Measurements from ENCODE around the gene ACO1. TPM values are rescaled to one million over a fixed set of nuclear protein-coding genes. Genes with fewer than 3 reads are reported as not detected.

Gene ACO1
- total RNA-seq, 3 donors from 2014 or later = 44.2 to 169 (median 47.1) TPM

- Histone ChIP-seq H3K27me3 (no peaks in the 10 kb centered on the region), H3K4me3 (no peak overlapping the region), H3K9me3 (peaks cover 0 to 9% of the 10 kb centered on the region in 2 donors), H3K4me1 (no peaks in the 10 kb centered on the region), H3K27ac (no peak overlapping the region), H3K36me3 (peaks cover 16% of the 10 kb centered on the region)
- no peak for DNase-seq (ENCODE audit: low spot score in 2 of 2)
- TF ChIP-seq POLR2A (IDR thresholded peaks at IDR 0.05) (no peak), CTCF (IDR thresholded peaks at IDR 0.05) (no peak)
- intact Hi-C loops (cut with DNase I; ENCODE audit: low total_unique reads) = no loop called here
Observed at GRCh38 chr9:32403567-32404260, 19.3 kb downstream of the ACO1 start.

DNA sequence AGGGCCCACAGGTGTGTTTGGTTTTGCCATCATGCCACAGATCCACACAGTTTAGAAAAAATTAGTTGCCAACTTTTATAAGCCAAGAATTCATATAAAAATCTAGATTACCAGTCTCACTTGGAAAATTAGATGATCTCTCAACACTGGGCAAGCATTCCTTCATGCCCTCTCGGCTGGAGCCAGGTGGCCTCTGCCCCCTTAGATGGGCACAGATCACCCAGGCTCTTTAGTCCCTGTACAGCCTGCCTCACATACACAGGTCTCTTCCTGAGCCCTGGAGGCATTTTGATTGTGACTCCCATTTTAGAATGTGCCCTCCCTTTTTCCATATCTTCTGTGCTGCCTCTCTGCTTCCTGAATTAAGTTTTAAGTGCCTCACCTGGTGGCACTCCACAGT, 20.0 kb downstream of the ACO1 start:
- no peaks in the 10 kb centered on the region for H3K27me3 ChIP-seq
- no peak overlapping the region for H3K4me3 ChIP-seq
- DNase-seq (ENCODE audit: low spot score in 2 of 2) = no peak
- H3K27ac ChIP-seq = no peak overlapping the region
- H3K36me3 ChIP-seq = peaks cover 17% of the 10 kb centered on the region
- no peak for TF ChIP-seq CTCF (IDR thresholded peaks at IDR 0.05)
- no peak for TF ChIP-seq POLR2A (IDR thresholded peaks at IDR 0.05)
- TF ChIP-seq POLR2AphosphoS5 (IDR thresholded peaks at IDR 0.05) = no peak
- intact Hi-C loops (cut with DNase I; ENCODE audit: low total_unique reads) = no loop called here
- H3K9me3 ChIP-seq = peaks cover 0 to 9% of the 10 kb centered on the region in 2 donors
- H3K4me1 ChIP-seq = no peaks in the 10 kb centered on the region

DNA sequence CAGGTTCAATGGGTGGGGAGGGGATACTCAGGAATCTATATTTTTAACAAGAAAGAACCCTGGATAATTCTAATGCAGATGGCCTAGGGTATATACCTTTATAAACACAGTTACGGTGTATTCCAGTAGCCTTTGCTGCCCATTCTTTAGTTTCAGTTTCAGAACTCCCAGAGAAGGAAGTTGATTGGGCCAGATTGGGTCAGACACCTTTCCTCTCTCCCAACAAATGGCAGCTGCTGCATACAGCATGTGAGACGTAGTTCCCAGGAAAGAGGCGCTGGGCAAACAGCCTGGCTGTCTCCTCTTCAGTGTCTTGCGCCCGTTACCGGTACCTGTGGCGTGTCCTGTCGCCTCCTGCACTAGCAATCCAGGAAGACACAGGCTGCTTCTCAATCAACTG, 20.4 kb downstream of the ACO1 start:
- Histone ChIP-seq H3K4me3 (no peak overlapping the region), H3K9me3 (peaks cover 0 to 9% of the 10 kb centered on the region in 2 donors), H3K36me3 (peaks cover 17% of the 10 kb centered on the region), H3K27me3 (no peaks in the 10 kb centered on the region), H3K4me1 (no peaks in the 10 kb centered on the region), H3K27ac (no peak overlapping the region)
- DNase-seq (ENCODE audit: low spot score in 2 of 2) = no peak
- TF ChIP-seq POLR2A (IDR thresholded peaks at IDR 0.05) (no peak), POLR2AphosphoS5 (IDR thresholded peaks at IDR 0.05) (no peak), CTCF (IDR thresholded peaks at IDR 0.05) (no peak)
- intact Hi-C loops (cut with DNase I; ENCODE audit: low total_unique reads) = no loop called here

DNA sequence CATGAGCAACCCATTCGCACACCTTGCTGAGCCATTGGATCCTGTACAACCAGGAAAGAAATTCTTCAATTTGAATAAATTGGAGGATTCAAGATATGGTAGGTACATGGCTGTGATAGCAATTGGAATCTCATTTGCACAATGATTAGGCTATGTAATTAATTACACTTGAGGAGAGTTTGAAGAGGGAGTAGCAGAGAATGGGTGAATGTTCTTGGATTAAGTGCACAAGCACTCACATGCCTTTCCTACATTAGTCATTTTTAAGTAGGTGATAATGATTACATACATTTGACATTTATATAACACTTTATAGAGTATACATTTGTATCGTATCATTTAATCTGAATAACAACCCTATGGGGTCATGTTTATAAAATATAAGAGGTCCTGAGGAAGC, 21.1 kb downstream of the ACO1 start:
- no peak overlapping the region for H3K27ac ChIP-seq
- H3K4me1 ChIP-seq = no peaks in the 10 kb centered on the region
- no peak overlapping the region for H3K4me3 ChIP-seq
- TF ChIP-seq POLR2AphosphoS5 (IDR thresholded peaks at IDR 0.05) = no peak
- H3K36me3 ChIP-seq = peaks cover 17% of the 10 kb centered on the region
- no peak for DNase-seq (ENCODE audit: low spot score in 2 of 2)
- no peaks in the 10 kb centered on the region for H3K27me3 ChIP-seq
- intact Hi-C loops (cut with DNase I; ENCODE audit: low total_unique reads) = no loop called here
- H3K9me3 ChIP-seq = peaks cover 0 to 9% of the 10 kb centered on the region in 2 donors

- DNase-seq (ENCODE audit: low spot score in 2 of 2) = no peak
Observed at GRCh38 chr9:32406046-32406445, 21.6 kb downstream of the ACO1 start.

DNA sequence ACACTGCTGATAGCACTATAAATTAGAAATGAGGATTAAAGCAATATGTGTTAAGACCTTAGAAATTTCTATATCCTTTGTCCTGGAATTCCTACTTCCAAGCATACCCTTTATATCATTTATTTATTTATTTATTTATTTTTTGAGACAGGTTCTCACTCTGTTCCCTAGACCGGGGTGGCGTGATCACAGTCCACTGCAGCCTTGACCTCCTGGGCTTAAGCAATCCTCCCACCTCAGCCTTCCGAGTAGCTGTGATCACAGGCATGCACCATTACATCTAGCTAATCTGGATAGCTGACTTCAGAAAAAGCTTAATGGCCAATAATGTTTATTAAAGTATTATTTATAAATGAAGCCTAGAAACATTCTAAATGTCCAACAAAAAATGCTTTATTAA, 27.3 kb downstream of the ACO1 start:
- H3K4me1 ChIP-seq = no peaks in the 10 kb centered on the region
- no peaks in the 10 kb centered on the region for H3K9me3 ChIP-seq
- intact Hi-C loops (cut with DNase I; ENCODE audit: low total_unique reads) = no loop called here
- TF ChIP-seq POLR2AphosphoS5 (IDR thresholded peaks at IDR 0.05) (no peak), POLR2A (IDR thresholded peaks at IDR 0.05) (no peak), CTCF (IDR thresholded peaks at IDR 0.05) (no peak)
- H3K36me3 ChIP-seq = peaks cover 17% of the 10 kb centered on the region
- DNase-seq (ENCODE audit: low spot score in 2 of 2) = no peak
- no peak overlapping the region for H3K27ac ChIP-seq
- H3K27me3 ChIP-seq = no peaks in the 10 kb centered on the region
- H3K4me3 ChIP-seq = no peak overlapping the region

More at GRCh38 chr9:32406046-32406445, 21.6 kb downstream of the ACO1 start:
- H3K4me1 ChIP-seq = no peaks in the 10 kb centered on the region
- no peak overlapping the region for H3K27ac ChIP-seq
- peaks cover 17% of the 10 kb centered on the region for H3K36me3 ChIP-seq
- peaks cover 0 to 9% of the 10 kb centered on the region in 2 donors for H3K9me3 ChIP-seq
- intact Hi-C loops (cut with DNase I; ENCODE audit: low total_unique reads) = no loop called here
- TF ChIP-seq POLR2AphosphoS5 (IDR thresholded peaks at IDR 0.05) = no peak
- H3K27me3 ChIP-seq = no peaks in the 10 kb centered on the region
- H3K4me3 ChIP-seq = no peak overlapping the region
